Neutrophil (primary cell): ENCODE results near the gene NPAS2.

Experiments
- H3K27ac ChIP-seq: fragments of 200-600 bp; sonication (generic); 2 replicates; pipeline ENCODE4 v1.5.1; 2016; ENCODE audit warnings: mild to moderate bottlenecking, moderate library complexity
- H3K27me3 ChIP-seq: fragments of 200-600 bp; sonication (generic); 2 replicates; pipeline ENCODE4 v1.6.0; 2016; ENCODE audit warnings: mild to moderate bottlenecking
- H3K36me3 ChIP-seq: fragments of 200-600 bp; sonication (generic); 2 replicates; pipeline ENCODE4 v1.5.1; 2017
- H3K4me1 ChIP-seq, 2 experiments: fragments of 200-600 bp in 1 of 2; sonication (generic) in 1 of 2; 1 replicate in 1 of 2; 2 replicates in 1 of 2; pipeline versions ENCODE4 v1.5.1 to v1.6.1; 2013 to 2016; ENCODE audit warnings: low read depth in 1 of 2, low read length in 1 of 2, mild to moderate bottlenecking in 1 of 2, moderate library complexity in 1 of 2; ENCODE audit not compliant: control insufficient read depth in 1 of 2, insufficient read depth in 1 of 2
- H3K4me3 ChIP-seq, 2 experiments: fragments of 200-600 bp in 1 of 2; sonication (generic) in 1 of 2; 1 replicate in 1 of 2; 2 replicates in 1 of 2; pipeline ENCODE4 v1.5.1; 2013 to 2016; ENCODE audit warnings: low read depth in 1 of 2, low read length in 1 of 2, mild to moderate bottlenecking in 1 of 2, moderate library complexity in 1 of 2
- H3K9me3 ChIP-seq: fragments of 200-600 bp; sonication (generic); 2 replicates; pipeline ENCODE4 v1.5.1; 2016
- CTCF ChIP-seq: fragments of 200-600 bp; sonication (generic); IDR thresholded peaks from 2 replicates; pipeline ENCODE4 v1.5.1; 2016; ENCODE audit warnings: antibody characterized with exemption

Gene NPAS2

GRCh38 chr2:100855606-100856005 lies 35.7 kb downstream of the NPAS2 start:
- Histone ChIP-seq H3K4me3 (no peak overlapping the region), H3K27ac (no peak overlapping the region), H3K36me3 (no peaks in the 10 kb centered on the region), H3K9me3 (no peaks in the 10 kb centered on the region), H3K4me1 (no peaks in the 10 kb centered on the region), H3K27me3 (no peaks in the 10 kb centered on the region)
- TF ChIP-seq CTCF, result no peak

GRCh38 chr2:100856732-100857131 lies 36.8 kb downstream of the NPAS2 start:
- peaks cover 9% of the 10 kb centered on the region for H3K27me3 ChIP-seq
- no peak overlapping the region for H3K27ac ChIP-seq
- H3K36me3 ChIP-seq, result no peaks in the 10 kb centered on the region
- H3K4me3 ChIP-seq, result no peak overlapping the region
- TF ChIP-seq CTCF, result no peak
- H3K9me3 ChIP-seq, result no peaks in the 10 kb centered on the region
- H3K4me1 ChIP-seq, result no peaks in the 10 kb centered on the region

GRCh38 chr2:100857341-100857740 lies 37.4 kb downstream of the NPAS2 start:
- no peak overlapping the region for H3K4me3 ChIP-seq
- H3K9me3 ChIP-seq, result no peaks in the 10 kb centered on the region
- TF ChIP-seq CTCF, result no peak
- no peaks in the 10 kb centered on the region for H3K4me1 ChIP-seq
- H3K27ac ChIP-seq, result no peak overlapping the region
- H3K27me3 ChIP-seq, result peaks cover 12% of the 10 kb centered on the region
- H3K36me3 ChIP-seq, result no peaks in the 10 kb centered on the region

GRCh38 chr2:100857915-100858314 lies 38.0 kb downstream of the NPAS2 start:
- H3K27ac ChIP-seq, result no peak overlapping the region

GRCh38 chr2:100859902-100860301 lies 40.0 kb downstream of the NPAS2 start:
- Histone ChIP-seq H3K4me3 (no peak overlapping the region), H3K27ac (no peak overlapping the region), H3K27me3 (peaks cover 21% of the 10 kb centered on the region), H3K4me1 (no peaks in the 10 kb centered on the region), H3K36me3 (no peaks in the 10 kb centered on the region), H3K9me3 (no peaks in the 10 kb centered on the region)
- no peak for TF ChIP-seq CTCF

More at GRCh38 chr2:100857915-100858314, 38.0 kb downstream of the NPAS2 start:
- H3K9me3 ChIP-seq, result no peaks in the 10 kb centered on the region
- no peaks in the 10 kb centered on the region for H3K4me1 ChIP-seq
- H3K4me3 ChIP-seq, result no peak overlapping the region
- TF ChIP-seq CTCF, result no peak
- peaks cover 16% of the 10 kb centered on the region for H3K27me3 ChIP-seq
- no peaks in the 10 kb centered on the region for H3K36me3 ChIP-seq

- no peak overlapping the region for H3K27ac ChIP-seq
- peaks cover 22% of the 10 kb centered on the region for H3K27me3 ChIP-seq
- no peaks in the 10 kb centered on the region for H3K4me1 ChIP-seq
- no peak for TF ChIP-seq CTCF
- no peak overlapping the region for H3K4me3 ChIP-seq
- no peaks in the 10 kb centered on the region for H3K36me3 ChIP-seq
- no peaks in the 10 kb centered on the region for H3K9me3 ChIP-seq
Observed at GRCh38 chr2:100861340-100861739, 41.4 kb downstream of the NPAS2 start.
